Effector CD4-positive, alpha-beta T cell (primary cell): ENCODE data around the gene SPATA17.
"Not testable (repeated sequence)": the region's sequence is repeated elsewhere in the genome, so short reads cannot be mapped to it uniquely, and the experiment has no call there.

ENCODE experiments used
- DNase-seq: peaks from one replicate; pipeline ENCODE4 v3.0.0-alpha.2; 2020

Gene SPATA17

GRCh38 chr1:217681806-217682205 is 50.7 kb downstream of the SPATA17 start:
- no peak for DNase-seq

GRCh38 chr1:217687511-217687910 is 56.4 kb downstream of the SPATA17 start:
- no peak for DNase-seq

- DNase-seq = not testable (repeated sequence)
Measured at GRCh38 chr1:217696140-217696539, 65.0 kb downstream of the SPATA17 start.

- DNase-seq = no peak
Measured at GRCh38 chr1:217703326-217703725, 72.2 kb downstream of the SPATA17 start.

- no peak for DNase-seq
Measured at GRCh38 chr1:217712925-217713597, 81.9 kb downstream of the SPATA17 start.

GRCh38 chr1:217715681-217716080 is 84.5 kb downstream of the SPATA17 start:
- no peak for DNase-seq

GRCh38 chr1:217717959-217718358 is 86.8 kb downstream of the SPATA17 start:
- DNase-seq = no peak

- no peak for DNase-seq
Measured at GRCh38 chr1:217718873-217719272, 87.7 kb downstream of the SPATA17 start.

- DNase-seq = no peak
Measured at GRCh38 chr1:217721692-217722091, 90.5 kb downstream of the SPATA17 start.

GRCh38 chr1:217734973-217735372 is 103.8 kb downstream of the SPATA17 start:
- DNase-seq = no peak

- DNase-seq = no peak
Measured at GRCh38 chr1:217747156-217747769, 116.1 kb downstream of the SPATA17 start.

- DNase-seq = no peak
Measured at GRCh38 chr1:217769768-217770167, 138.6 kb downstream of the SPATA17 start.

GRCh38 chr1:217770918-217771317 is 139.8 kb downstream of the SPATA17 start:
- DNase-seq = no peak

GRCh38 chr1:217776693-217777092 is 145.5 kb downstream of the SPATA17 start:
- no peak for DNase-seq

GRCh38 chr1:217781056-217781455 is 149.9 kb downstream of the SPATA17 start:
- no peak for DNase-seq

- DNase-seq = no peak
Measured at GRCh38 chr1:217791091-217791490, 159.9 kb downstream of the SPATA17 start.

- no peak for DNase-seq
Measured at GRCh38 chr1:217805792-217806191, 174.6 kb downstream of the SPATA17 start.

GRCh38 chr1:217812175-217812574 is 181.0 kb downstream of the SPATA17 start:
- no peak for DNase-seq

GRCh38 chr1:217813031-217813430 is 181.9 kb downstream of the SPATA17 start:
- no peak for DNase-seq

- no peak for DNase-seq
Measured at GRCh38 chr1:217837691-217838090, 206.5 kb downstream of the SPATA17 start.

GRCh38 chr1:217839161-217839560 is 208.0 kb downstream of the SPATA17 start:
- no peak for DNase-seq

- no peak for DNase-seq
Measured at GRCh38 chr1:217846733-217847132, 215.6 kb downstream of the SPATA17 start.

- DNase-seq = no peak
Measured at GRCh38 chr1:217847643-217848042, 216.5 kb downstream of the SPATA17 start.

- DNase-seq = no peak
Measured at GRCh38 chr1:217856342-217857034, 225.3 kb downstream of the SPATA17 start.
